Astrocyte (in vitro differentiated cells and primary cell): Measurements from ENCODE around the gene TBC1D3I. TPM values are rescaled to one million over a fixed set of nuclear protein-coding genes. Genes with fewer than 3 reads are reported as not detected.
"Not testable (repeated sequence)": the region's sequence is repeated elsewhere in the genome, so short reads cannot be mapped to it uniquely, and the experiment has no call there.

ENCODE experiments used
- DNase-seq: peaks from one replicate; pipeline ENCODE4 v3.0.0-alpha.2; 2010; ENCODE audit warnings: low read depth
- FAIRE-seq: peaks from 2 replicates; lab custom pipeline; 2011; peaks lifted over from hg19 to GRCh38; lab: Jason Lieb, UNC
- H2AFZ ChIP-seq: 2 replicates; pipeline ENCODE4 v1.6.0; 2012; ENCODE audit warnings: low read depth, low read length, inconsistent platforms
- H3K27ac ChIP-seq: 2 replicates; pipeline ENCODE4 v1.5.1; 2011; ENCODE audit warnings: low read depth, low read length, inconsistent platforms
- H3K27me3 ChIP-seq: 2 replicates; pipeline ENCODE4 v1.6.0; 2011; ENCODE audit warnings: low read length, inconsistent platforms; ENCODE audit not compliant: insufficient read depth
- H3K36me3 ChIP-seq: 2 replicates; pipeline ENCODE4 v1.5.1; 2011; ENCODE audit warnings: low read length, inconsistent platforms; ENCODE audit not compliant: insufficient read depth
- H3K4me1 ChIP-seq: 2 replicates; pipeline ENCODE4 v1.5.1; 2011; ENCODE audit warnings: low read length, inconsistent platforms; ENCODE audit not compliant: insufficient read depth
- H3K4me2 ChIP-seq: 2 replicates; pipeline ENCODE4 v1.6.0; 2012; ENCODE audit warnings: low read length, inconsistent platforms
- H3K4me3 ChIP-seq: 2 replicates; pipeline ENCODE4 v1.5.1; 2011; ENCODE audit warnings: low read depth, mild to moderate bottlenecking, low read length, inconsistent platforms; ENCODE audit not compliant: insufficient read depth
- H3K79me2 ChIP-seq: 2 replicates; pipeline ENCODE4 v1.6.0; 2012; ENCODE audit warnings: mild to moderate bottlenecking, low read length, inconsistent platforms; ENCODE audit not compliant: insufficient read depth
- H3K9ac ChIP-seq: 2 replicates; pipeline ENCODE4 v1.6.0; 2012; ENCODE audit warnings: mild to moderate bottlenecking, low read length, inconsistent platforms
- H3K9me3 ChIP-seq: 2 replicates; pipeline ENCODE4 v1.5.1; 2012; ENCODE audit warnings: low read depth, mild to moderate bottlenecking, low read length, inconsistent platforms; ENCODE audit not compliant: insufficient read depth
- H4K20me1 ChIP-seq: 2 replicates; pipeline ENCODE4 v1.6.0; 2012; ENCODE audit warnings: low read length, inconsistent platforms; ENCODE audit not compliant: insufficient read depth
- H3K27ac Mint-ChIP-seq: one replicate; pipeline ENCODE4 v1.8.0; 2021; ENCODE audit warnings: mild to moderate bottlenecking, mixed read lengths; ENCODE audit not compliant: unreplicated experiment
- H3K27me3 Mint-ChIP-seq: one replicate; pipeline ENCODE4 v1.8.0; 2021; ENCODE audit warnings: low read depth, mixed read lengths; ENCODE audit not compliant: unreplicated experiment
- H3K36me3 Mint-ChIP-seq: one replicate; pipeline ENCODE4 v1.8.0; 2021; ENCODE audit warnings: low read depth, mixed read lengths; ENCODE audit not compliant: unreplicated experiment
- H3K4me1 Mint-ChIP-seq: one replicate; pipeline ENCODE4 v1.8.0; 2021; ENCODE audit warnings: low read depth, mixed read lengths; ENCODE audit not compliant: unreplicated experiment
- H3K4me3 Mint-ChIP-seq: one replicate; pipeline ENCODE4 v1.8.0; 2021; ENCODE audit warnings: mild to moderate bottlenecking, moderate library complexity, mixed read lengths; ENCODE audit not compliant: unreplicated experiment
- H3K9me3 Mint-ChIP-seq: one replicate; pipeline ENCODE4 v1.8.0; 2021; ENCODE audit warnings: mild to moderate bottlenecking, mixed read lengths; ENCODE audit not compliant: unreplicated experiment
- CTCF ChIP-seq: IDR thresholded peaks from 2 replicates; pipeline ENCODE4 v1.5.1; 2011; ENCODE audit warnings: low read depth, mild to moderate bottlenecking, inconsistent platforms, low read length, moderate library complexity; ENCODE audit not compliant: insufficient read depth
- EZH2 ChIP-seq: IDR thresholded peaks from 2 replicates; pipeline ENCODE4 v1.6.1; 2012; ENCODE audit warnings: mild to moderate bottlenecking, low read length, inconsistent platforms; ENCODE audit not compliant: insufficient read depth
- total RNA-seq: library from RNA; stranded (reverse); gene quantifications from 2 replicates; pipeline ENCODE4 v1.2.1, GENCODE V29; 2021

TBC1D3I gene
- total RNA-seq, 1 donor from 2014 or later = 0.11 TPM

DNA sequence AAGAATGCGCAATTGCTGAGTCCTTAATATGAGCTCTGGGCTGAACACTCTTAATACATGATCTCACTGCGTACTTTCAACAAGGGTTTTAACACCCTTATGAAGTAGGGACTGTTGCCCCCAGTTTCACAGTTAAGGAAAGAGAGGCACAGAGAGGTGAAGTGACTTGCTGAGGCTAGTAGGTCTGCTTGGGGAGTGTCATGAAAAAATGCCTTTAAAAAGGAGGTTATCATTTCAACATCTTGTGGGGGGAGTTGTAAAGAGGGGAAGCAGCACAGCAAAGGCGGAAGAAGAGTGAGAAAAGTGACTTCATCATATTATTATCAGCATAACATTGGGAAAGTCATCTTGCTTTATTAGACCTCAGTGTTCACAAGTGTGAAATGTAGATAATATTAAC is 51.4 kb downstream of the TBC1D3I start:
- Mint-ChIP-seq H3K27me3 (peaks cover 12% of the 10 kb centered on the region), H3K4me3 (no peak overlapping the region), H3K4me1 (peaks cover 2% of the 10 kb centered on the region), H3K9me3 (peaks cover 3% of the 10 kb centered on the region), H3K36me3 (no peaks in the 10 kb centered on the region), H3K27ac (no peak overlapping the region)
- H3K4me3 ChIP-seq = no peak overlapping the region
- no peak overlapping the region for H3K27ac ChIP-seq
- no peak overlapping the region for H3K9ac ChIP-seq
- no peaks in the 10 kb centered on the region for H4K20me1 ChIP-seq
- no peaks in the 10 kb centered on the region for H3K79me2 ChIP-seq
- H3K4me1 ChIP-seq = no peaks in the 10 kb centered on the region
- no peak overlapping the region for H2AFZ ChIP-seq
- peaks cover 4% of the 10 kb centered on the region for H3K27me3 ChIP-seq
- no peak overlapping the region for H3K4me2 ChIP-seq
- H3K36me3 ChIP-seq = no peaks in the 10 kb centered on the region
- no peak for DNase-seq
- no peaks in the 10 kb centered on the region for H3K9me3 ChIP-seq
- no peak for FAIRE-seq
- TF ChIP-seq CTCF = no peak
- no peak for TF ChIP-seq EZH2

DNA sequence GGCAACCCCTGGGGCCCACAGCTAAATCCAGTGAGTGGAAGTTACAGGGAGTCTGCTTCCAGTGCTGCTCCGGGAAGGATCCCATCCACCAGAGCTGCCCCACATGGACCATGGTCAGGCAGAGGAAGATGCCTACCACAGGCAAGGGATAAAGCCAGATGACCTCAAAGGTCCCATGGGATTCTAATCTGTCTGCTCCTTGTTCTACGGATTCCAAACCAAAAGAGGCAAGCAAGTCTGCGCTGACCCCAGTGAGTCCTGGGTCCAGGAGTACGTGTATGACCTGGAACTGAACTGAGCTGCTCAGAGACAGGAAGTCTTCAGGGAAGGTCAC is 52.1 kb downstream of the TBC1D3I start:
- H3K9ac ChIP-seq = no peak overlapping the region
- no peaks in the 10 kb centered on the region for H3K36me3 Mint-ChIP-seq
- H3K9me3 ChIP-seq = no peaks in the 10 kb centered on the region
- H3K27ac ChIP-seq = no peak overlapping the region
- DNase-seq (no peak), FAIRE-seq (no peak)
- no peaks in the 10 kb centered on the region for H3K36me3 ChIP-seq
- H3K9me3 Mint-ChIP-seq = no peaks in the 10 kb centered on the region
- H3K4me3 Mint-ChIP-seq = no peak overlapping the region
- peaks cover 14% of the 10 kb centered on the region for H3K27me3 Mint-ChIP-seq
- no peak overlapping the region for H3K4me2 ChIP-seq
- no peaks in the 10 kb centered on the region for H3K79me2 ChIP-seq
- no peaks in the 10 kb centered on the region for H3K4me1 ChIP-seq
- H3K4me1 Mint-ChIP-seq = peaks cover 2% of the 10 kb centered on the region
- H3K27me3 ChIP-seq = peaks cover 4% of the 10 kb centered on the region
- no peak overlapping the region for H3K27ac Mint-ChIP-seq
- TF ChIP-seq CTCF = no peak
- TF ChIP-seq EZH2 = no peak
- no peaks in the 10 kb centered on the region for H4K20me1 ChIP-seq
- H2AFZ ChIP-seq = no peak overlapping the region
- no peak overlapping the region for H3K4me3 ChIP-seq

GRCh38 chr17:36211484-36212271 is 52.7 kb downstream of the TBC1D3I start:
- not testable (repeated sequence) for H3K36me3 Mint-ChIP-seq, H3K27ac Mint-ChIP-seq, H3K9me3 Mint-ChIP-seq, H3K4me2 ChIP-seq, H3K9me3 ChIP-seq, DNase-seq, H4K20me1 ChIP-seq, H3K27me3 ChIP-seq, H2AFZ ChIP-seq, H3K27ac ChIP-seq, FAIRE-seq, H3K36me3 ChIP-seq, H3K4me1 ChIP-seq, H3K9ac ChIP-seq, H3K79me2 ChIP-seq, H3K4me3 Mint-ChIP-seq, H3K4me3 ChIP-seq, H3K4me1 Mint-ChIP-seq
- peaks cover 20% of the 10 kb centered on the region for H3K27me3 Mint-ChIP-seq

DNA sequence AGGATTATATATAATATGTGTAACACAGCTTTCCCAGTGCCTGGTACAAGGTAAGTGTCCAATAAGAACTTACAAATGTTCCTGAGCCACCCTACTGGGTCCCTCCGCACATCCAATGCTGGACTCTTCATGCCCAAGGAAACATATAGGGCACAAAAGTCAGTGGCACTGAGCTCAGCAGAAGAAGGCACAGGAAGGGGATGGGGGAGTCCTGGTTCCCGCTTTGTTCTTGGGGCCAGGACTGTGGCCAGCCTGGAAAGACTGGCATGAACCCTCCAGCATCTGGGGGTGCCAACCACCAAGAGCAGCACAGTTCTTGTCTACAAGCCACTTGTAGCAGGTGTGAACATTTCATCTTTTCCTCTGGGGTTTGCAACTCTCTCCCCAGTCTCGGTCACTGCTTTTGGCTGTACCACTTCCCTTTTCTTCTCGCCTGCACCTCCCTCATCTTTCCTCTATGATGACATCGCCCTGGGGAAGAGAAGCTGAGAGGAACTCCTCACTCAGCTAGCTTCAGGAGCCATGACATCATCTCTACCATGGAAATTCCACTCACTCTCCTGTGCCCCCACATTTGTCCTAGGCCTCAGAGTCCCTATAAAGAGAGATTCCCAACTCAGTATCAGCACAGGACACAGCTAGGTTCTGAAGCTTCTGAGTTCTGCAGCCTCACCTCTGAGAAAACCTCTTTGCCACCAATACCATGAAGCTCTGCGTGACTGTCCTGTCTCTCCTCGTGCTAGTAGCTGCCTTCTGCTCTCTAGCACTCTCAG is 53.7 kb downstream of the TBC1D3I start, which contains the start of gene CCL4L2:
Gene CCL4L2 (plus strand): TSS at position 625 of the 773 bp plus-strand sequence.
- H3K79me2 ChIP-seq, H3K9me3 Mint-ChIP-seq, H3K27ac Mint-ChIP-seq, H3K4me2 ChIP-seq, H3K9me3 ChIP-seq, H3K36me3 ChIP-seq, H2AFZ ChIP-seq, H3K27me3 ChIP-seq, H3K9ac ChIP-seq, FAIRE-seq, DNase-seq, H3K27ac ChIP-seq, H4K20me1 ChIP-seq, H3K36me3 Mint-ChIP-seq, H3K4me3 ChIP-seq, H3K4me1 ChIP-seq, H3K4me3 Mint-ChIP-seq, H3K4me1 Mint-ChIP-seq: not testable (repeated sequence)
- peaks cover 25% of the 10 kb centered on the region for H3K27me3 Mint-ChIP-seq
